GM23338 (cell line): ENCODE data around the gene NRIP1. TPM values are rescaled to one million over a fixed set of nuclear protein-coding genes. Genes with fewer than 3 reads are reported as not detected.

Experiments used
- ATAC-seq: fragments of 200-7000 bp; cut with Tn5 transposase; 3 replicates; pipeline ENCODE4 v1.9.1; 2020
- DNase-seq: peaks from one replicate; pipeline ENCODE4 v3.0.0-alpha.2; 2015; ENCODE audit warnings: low spot score
- H2AFZ ChIP-seq: fragments of 200-600 bp; sonication (generic); 2 replicates; pipeline ENCODE4 v1.8.0; 2016; ENCODE audit warnings: antibody characterized with exemption, mild to moderate bottlenecking, moderate library complexity
- H3F3A ChIP-seq: fragments of 200-600 bp; sonication (generic); replicated peaks from 2 replicates; pipeline ENCODE4 v1.8.0; 2017; ENCODE audit warnings: antibody characterized with exemption, mixed run types, low read depth
- H3K27ac ChIP-seq: fragments of 200-600 bp; sonication (generic); 2 replicates; pipeline ENCODE4 v1.6.1; 2016; ENCODE audit warnings: low read depth
- H3K27me3 ChIP-seq: fragments of 200-600 bp; sonication (generic); 2 replicates; pipeline ENCODE4 v1.8.0; 2016; ENCODE audit warnings: mild to moderate bottlenecking, mixed run types, moderate library complexity; ENCODE audit not compliant: insufficient read depth
- H3K36me3 ChIP-seq: fragments of 200-600 bp; sonication (generic); 2 replicates; pipeline ENCODE4 v1.8.0; 2016; ENCODE audit warnings: mild to moderate bottlenecking; ENCODE audit not compliant: insufficient read depth
- H3K4me1 ChIP-seq: fragments of 200-600 bp; sonication (generic); 2 replicates; pipeline ENCODE4 v1.8.0; 2016; ENCODE audit warnings: mild to moderate bottlenecking, moderate library complexity; ENCODE audit not compliant: insufficient read depth
- H3K4me2 ChIP-seq: fragments of 200-600 bp; sonication (generic); 2 replicates; pipeline ENCODE4 v1.7.1; 2017; ENCODE audit warnings: mixed run types
- H3K4me3 ChIP-seq: fragments of 200-600 bp; sonication (generic); 2 replicates; pipeline ENCODE4 v1.6.1; 2016; ENCODE audit warnings: mixed run types
- H3K79me2 ChIP-seq: fragments of 200-600 bp; sonication (generic); replicated peaks from 2 replicates; pipeline ENCODE4 v1.8.0; 2017; ENCODE audit warnings: mild to moderate bottlenecking; ENCODE audit not compliant: insufficient read depth
- H3K9me2 ChIP-seq: fragments of 200-600 bp; sonication (generic); 2 replicates; pipeline ENCODE4 v1.8.0; 2017; ENCODE audit not compliant: insufficient read depth
- H4K20me1 ChIP-seq: fragments of 200-600 bp; sonication (generic); replicated peaks from 2 replicates; pipeline ENCODE4 v1.8.0; 2017; ENCODE audit warnings: mild to moderate bottlenecking; ENCODE audit not compliant: insufficient read depth
- H3K27ac Mint-ChIP-seq: 2 replicates; pipeline ENCODE4 v1.8.0; 2020; ENCODE audit warnings: inconsistent platforms, mild to moderate bottlenecking, moderate library complexity, mixed read lengths
- H3K27me3 Mint-ChIP-seq: 3 replicates; pipeline ENCODE4 v1.8.0; 2022; ENCODE audit warnings: low read depth, mild to moderate bottlenecking, moderate library complexity, mixed read lengths, inconsistent platforms; ENCODE audit not compliant: insufficient read depth, poor library complexity
- H3K36me3 Mint-ChIP-seq: 3 replicates; pipeline ENCODE4 v1.8.0; 2021; ENCODE audit warnings: low read depth, mild to moderate bottlenecking, inconsistent platforms, moderate library complexity, mixed read lengths
- H3K4me1 Mint-ChIP-seq: 3 replicates; pipeline ENCODE4 v1.8.0; 2020; ENCODE audit warnings: mild to moderate bottlenecking, inconsistent platforms, mixed read lengths
- H3K4me3 Mint-ChIP-seq: 3 replicates; pipeline ENCODE4 v1.8.0; 2021; ENCODE audit warnings: moderate library complexity, mild to moderate bottlenecking, inconsistent platforms, mixed read lengths
- H3K9me3 Mint-ChIP-seq: 3 replicates; pipeline ENCODE4 v1.8.0; 2020; ENCODE audit warnings: moderate library complexity, mild to moderate bottlenecking, inconsistent platforms, mixed read lengths
- CREB1 ChIP-seq: fragments of 250-450 bp; sonication (Bioruptor Pico); IDR thresholded peaks from 2 replicates; pipeline ENCODE4 v1.5.0; 2020; ENCODE audit warnings: low read depth, mild to moderate bottlenecking, moderate library complexity
- CTCF ChIP-seq, 2 experiments: fragments of 200-600 bp in 1 of 2; sonication (generic) in 1 of 2; conservative IDR thresholded peaks; 2 replicates each; pipeline versions ENCODE4 v1.5.1 to v1.6.1; 2016 to 2017; ENCODE audit warnings: antibody characterized with exemption in 2 of 2, low read depth in 2 of 2, mild to moderate bottlenecking in 2 of 2, moderate library complexity in 1 of 2
- EZH2 ChIP-seq: fragments of 200-600 bp; sonication (generic); IDR thresholded peaks from one replicate; pipeline ENCODE4 v1.8.0; 2017; ENCODE audit warnings: antibody characterized with exemption, mild to moderate bottlenecking, low read depth; ENCODE audit not compliant: unreplicated experiment
- EZH2phosphoT487 ChIP-seq: fragments of 200-600 bp; sonication (generic); IDR thresholded peaks from one replicate; pipeline ENCODE4 v1.8.1; 2018; ENCODE audit warnings: antibody characterized with exemption; ENCODE audit not compliant: unreplicated experiment
- JUNB ChIP-seq: IDR thresholded peaks from one replicate; pipeline ENCODE4 v1.6.1; 2016; ENCODE audit warnings: antibody characterized with exemption; ENCODE audit not compliant: unreplicated experiment
- NANOG ChIP-seq: IDR thresholded peaks from 2 replicates; pipeline ENCODE4 v1.6.1; 2016; ENCODE audit warnings: antibody characterized with exemption, borderline replicate concordance
- REST ChIP-seq: IDR thresholded peaks from one replicate; pipeline ENCODE4 v1.6.1; 2018; ENCODE audit warnings: antibody characterized with exemption; ENCODE audit not compliant: unreplicated experiment
- ZNF114 ChIP-seq: fragments of 250-450 bp; sonication (Bioruptor Pico); IDR thresholded peaks from 2 replicates; pipeline ENCODE4 v1.5.0; 2020; ENCODE audit warnings: mild to moderate bottlenecking, moderate library complexity
- ZNF331 ChIP-seq: fragments of 250-450 bp; sonication (Bioruptor Pico); IDR thresholded peaks from 2 replicates; pipeline ENCODE4 v1.5.0; 2020; ENCODE audit warnings: low read depth, mild to moderate bottlenecking, moderate library complexity
- ZNF462 ChIP-seq: fragments of 250-450 bp; sonication (Bioruptor Pico); IDR thresholded peaks from 2 replicates; pipeline ENCODE4 v1.5.0; 2020; ENCODE audit warnings: mild to moderate bottlenecking, moderate library complexity
- polyA plus RNA-seq: library from polyadenylated mRNA; unstranded; fragments of >200 nt; fragmentation: Nextera tagmentation; extraction: Ambion mirVana; gene quantifications from 2 replicates; pipeline ENCODE4 v1.2.1, GENCODE V29; 2016
- total RNA-seq: library from RNA; depleted of rRNA; stranded (reverse); fragments of >200 nt; shearing (Covaris generic); gene quantifications from 2 replicates; pipeline ENCODE4 v1.2.3, GENCODE V29; 2014
- TF ChIP-seq, protein P1 (sequence below): IDR thresholded peaks from 2 replicates; pipeline ENCODE4 v1.6.1; 2016; ENCODE audit warnings: antibody characterized with exemption

The NRIP1 gene
- total and polyA plus RNA-seq, 2 experiments from 2014 or later = 3.0 to 9.0 TPM

GRCh38 chr21:14922980-14923379, 141.8 kb downstream of the NRIP1 start (continued):
- no peak for TF ChIP-seq ZNF462 (CRISPR knock-in tag)

GRCh38 chr21:14918527-14918926, 146.3 kb downstream of the NRIP1 start:
- no peaks in the 10 kb centered on the region for H3K9me2 ChIP-seq
- Mint-ChIP-seq H3K27me3 (no peaks in the 10 kb centered on the region), H3K4me3 (no peak overlapping the region), H3K9me3 (no peaks in the 10 kb centered on the region), H3K4me1 (peaks cover 45% of the 10 kb centered on the region), H3K36me3 (no peaks in the 10 kb centered on the region), H3K27ac (no peak overlapping the region)
- no peak overlapping the region for H3K27ac ChIP-seq
- no peak for DNase-seq
- no peaks in the 10 kb centered on the region for H4K20me1 ChIP-seq
- H2AFZ ChIP-seq = no peak overlapping the region
- ATAC-seq = no peak
- H3K4me1 ChIP-seq = peaks cover 29% of the 10 kb centered on the region
- no peaks in the 10 kb centered on the region for H3K36me3 ChIP-seq
- H3K27me3 ChIP-seq = no peaks in the 10 kb centered on the region
- no peaks in the 10 kb centered on the region for H3K79me2 ChIP-seq
- H3K4me2 ChIP-seq = no peak overlapping the region
- H3K4me3 ChIP-seq = no peak overlapping the region
- H3F3A ChIP-seq = no peaks in the 10 kb centered on the region
- TF ChIP-seq NANOG (no peak), EZH2phosphoT487 (no peak), REST (no peak), CREB1 (CRISPR knock-in tag) (no peak), ZNF331 (CRISPR knock-in tag) (no peak), CTCF (conservative IDR thresholded peaks at IDR 0.05; ENCODE audit: low read depth in 2 of 2) (no peak), ZNF114 (CRISPR knock-in tag) (no peak), JUNB (no peak), EZH2 (no peak)
- TF ChIP-seq, protein P1, sequence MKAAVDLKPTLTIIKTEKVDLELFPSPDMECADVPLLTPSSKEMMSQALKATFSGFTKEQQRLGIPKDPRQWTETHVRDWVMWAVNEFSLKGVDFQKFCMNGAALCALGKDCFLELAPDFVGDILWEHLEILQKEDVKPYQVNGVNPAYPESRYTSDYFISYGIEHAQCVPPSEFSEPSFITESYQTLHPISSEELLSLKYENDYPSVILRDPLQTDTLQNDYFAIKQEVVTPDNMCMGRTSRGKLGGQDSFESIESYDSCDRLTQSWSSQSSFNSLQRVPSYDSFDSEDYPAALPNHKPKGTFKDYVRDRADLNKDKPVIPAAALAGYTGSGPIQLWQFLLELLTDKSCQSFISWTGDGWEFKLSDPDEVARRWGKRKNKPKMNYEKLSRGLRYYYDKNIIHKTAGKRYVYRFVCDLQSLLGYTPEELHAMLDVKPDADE = no peak
